NK-92 treated with Interleukin-12 subunit alpha and Interleukin-12 subunit beta, amount 100 ng/mL, for 24 hours (cell line): ENCODE measurements around the gene VAPA.

Experiments used
- DNase-seq: peaks from one replicate; lab custom pipeline; 2025; lab: John Stamatoyannopoulos, UW

Gene VAPA

GRCh38 chr18:9974279-9974915, 60.6 kb downstream of the VAPA start:
- DNase-seq: no peak

DNA sequence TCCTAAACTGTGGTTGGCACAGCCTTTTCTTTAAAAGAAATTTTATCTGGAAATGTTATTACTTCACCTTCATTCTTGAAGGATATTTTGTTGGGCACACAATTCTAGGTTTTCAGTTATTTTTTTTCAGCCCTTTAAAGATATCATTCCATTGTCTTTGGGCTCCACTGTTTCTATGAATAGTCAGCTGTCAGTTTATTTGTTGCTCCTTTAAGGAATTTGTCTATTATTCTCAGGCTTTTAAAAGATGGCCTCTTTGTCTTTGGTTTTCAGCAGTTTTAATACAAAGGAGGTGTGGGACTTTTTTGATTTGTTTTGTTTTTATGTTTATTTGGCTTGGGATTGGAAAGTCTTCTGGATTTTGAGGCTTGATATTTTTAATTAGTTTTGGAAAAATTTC, 61.8 kb downstream of the VAPA start:
- no peak for DNase-seq

- DNase-seq: no peak
These were observed 68.9 kb downstream of the VAPA start for GRCh38 chr18:9982711-9983110.

DNA sequence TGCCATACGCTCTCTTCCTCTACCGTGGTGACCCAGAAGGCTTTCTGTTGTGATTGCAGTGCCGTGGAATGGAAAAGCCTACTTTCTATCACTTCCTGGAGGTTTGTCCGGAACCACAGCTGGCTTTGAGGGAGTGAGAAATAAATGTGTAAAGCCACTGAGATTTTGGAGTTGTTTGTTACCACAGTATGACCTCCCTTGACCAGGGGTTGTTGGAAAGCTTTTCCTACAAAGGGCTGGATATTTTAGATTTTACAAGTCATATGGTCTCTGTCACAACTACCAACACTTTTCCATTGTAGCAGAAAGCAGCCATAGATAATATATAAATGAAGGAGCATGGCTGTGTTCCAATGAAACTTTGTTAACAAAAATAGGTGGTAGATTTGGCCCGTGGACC, 70.3 kb downstream of the VAPA start:
- DNase-seq: no peak

DNA sequence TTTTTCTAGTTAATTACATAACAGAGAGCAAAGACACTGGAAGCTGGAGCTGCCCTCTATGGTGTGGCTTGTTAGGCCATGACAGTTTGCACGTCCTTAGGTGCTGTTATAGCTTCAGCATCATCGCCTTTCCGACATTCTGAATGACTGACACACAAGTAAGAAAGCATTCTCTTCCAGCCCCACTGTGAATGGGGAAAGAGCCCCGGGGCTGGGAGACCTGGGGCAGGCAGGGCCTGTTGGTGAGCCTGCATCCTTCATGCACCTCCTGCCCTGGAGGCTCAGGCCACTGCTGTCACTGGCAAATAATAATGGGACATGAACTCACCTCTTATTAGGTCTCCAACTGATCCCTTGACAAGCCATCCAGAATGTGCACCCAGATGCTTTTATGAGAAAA, 71.8 kb downstream of the VAPA start:
- no peak for DNase-seq

GRCh38 chr18:9986156-9986930, 72.5 kb downstream of the VAPA start:
- no peak for DNase-seq

DNA sequence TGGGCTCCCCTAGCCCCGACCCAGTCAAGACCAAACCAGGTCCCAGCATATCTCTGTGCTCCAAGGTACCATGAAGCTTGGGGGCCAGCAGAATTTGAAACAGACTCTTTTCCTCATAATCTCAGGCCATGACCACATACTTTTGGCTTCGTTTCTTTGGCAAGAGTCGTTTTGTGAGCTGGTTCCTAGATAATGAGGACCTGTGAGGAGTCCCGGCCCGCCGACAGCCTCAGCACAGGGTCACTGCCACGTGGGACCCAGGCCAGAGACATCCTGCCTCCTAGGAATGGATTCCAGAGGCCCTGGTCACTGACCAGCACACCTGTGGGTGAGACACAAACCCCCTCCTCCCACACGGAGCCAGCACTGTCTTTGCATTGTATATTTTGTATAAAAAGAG, 73.5 kb downstream of the VAPA start:
- no peak for DNase-seq

DNA sequence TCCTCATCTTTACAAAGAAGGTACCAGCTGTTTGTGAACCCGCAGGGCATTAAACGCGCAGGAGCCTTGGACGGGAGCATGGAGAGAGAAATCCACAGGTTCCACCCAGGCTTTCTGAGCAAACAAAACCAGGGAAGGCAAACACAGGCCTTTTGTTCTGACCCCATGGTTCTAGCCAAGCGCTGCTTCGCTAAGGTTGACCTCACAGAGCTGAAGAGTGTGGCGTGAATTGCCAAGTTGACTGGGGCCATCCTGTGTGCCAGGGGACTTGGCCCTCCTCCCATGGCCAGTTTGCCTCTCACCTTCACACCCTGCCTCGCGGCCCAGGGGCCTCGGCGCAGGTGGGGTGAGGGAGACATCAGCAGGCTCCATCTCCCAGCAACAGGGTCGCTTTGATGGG, 74.1 kb downstream of the VAPA start:
- no peak for DNase-seq

DNA sequence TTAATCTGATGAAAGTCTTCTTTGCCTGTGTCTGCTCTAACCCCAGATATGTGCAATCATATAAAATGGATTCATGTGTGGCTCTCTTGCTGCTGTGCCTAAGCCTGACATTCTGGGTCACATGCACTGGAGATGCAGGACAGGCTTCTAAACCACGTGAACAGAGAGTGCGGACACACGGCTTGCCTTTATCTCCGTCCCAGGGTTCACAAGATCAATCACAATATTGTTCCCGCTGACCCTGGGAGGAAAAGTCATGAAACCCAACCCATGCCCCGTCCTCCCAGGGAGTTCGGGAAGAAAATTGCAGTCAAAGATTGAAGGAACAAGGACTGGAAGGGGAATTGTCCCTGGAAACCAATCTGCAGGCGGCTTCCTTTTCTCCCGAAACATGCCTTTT, 74.8 kb downstream of the VAPA start:
- no peak for DNase-seq

DNA sequence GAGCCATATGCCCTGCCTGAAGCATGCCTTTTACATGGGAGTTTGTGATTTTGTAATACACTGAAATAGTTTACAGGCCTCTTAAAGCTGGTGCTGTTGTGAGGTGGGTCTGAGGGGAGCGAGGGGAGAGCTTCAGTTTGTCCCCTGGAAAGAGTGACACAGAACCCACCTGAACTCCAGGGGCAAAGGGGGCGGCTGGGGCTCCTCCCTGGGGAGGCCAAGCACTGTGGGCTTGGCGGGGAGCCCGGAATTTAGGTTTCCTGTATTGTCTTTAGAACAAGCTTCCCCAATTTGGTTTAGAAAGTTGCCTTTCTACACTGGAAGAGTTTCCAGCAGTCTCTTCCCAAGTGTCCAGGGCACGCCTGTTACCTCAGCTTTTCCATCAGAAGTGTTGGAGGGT, 75.7 kb downstream of the VAPA start:
- DNase-seq: no peak

DNA sequence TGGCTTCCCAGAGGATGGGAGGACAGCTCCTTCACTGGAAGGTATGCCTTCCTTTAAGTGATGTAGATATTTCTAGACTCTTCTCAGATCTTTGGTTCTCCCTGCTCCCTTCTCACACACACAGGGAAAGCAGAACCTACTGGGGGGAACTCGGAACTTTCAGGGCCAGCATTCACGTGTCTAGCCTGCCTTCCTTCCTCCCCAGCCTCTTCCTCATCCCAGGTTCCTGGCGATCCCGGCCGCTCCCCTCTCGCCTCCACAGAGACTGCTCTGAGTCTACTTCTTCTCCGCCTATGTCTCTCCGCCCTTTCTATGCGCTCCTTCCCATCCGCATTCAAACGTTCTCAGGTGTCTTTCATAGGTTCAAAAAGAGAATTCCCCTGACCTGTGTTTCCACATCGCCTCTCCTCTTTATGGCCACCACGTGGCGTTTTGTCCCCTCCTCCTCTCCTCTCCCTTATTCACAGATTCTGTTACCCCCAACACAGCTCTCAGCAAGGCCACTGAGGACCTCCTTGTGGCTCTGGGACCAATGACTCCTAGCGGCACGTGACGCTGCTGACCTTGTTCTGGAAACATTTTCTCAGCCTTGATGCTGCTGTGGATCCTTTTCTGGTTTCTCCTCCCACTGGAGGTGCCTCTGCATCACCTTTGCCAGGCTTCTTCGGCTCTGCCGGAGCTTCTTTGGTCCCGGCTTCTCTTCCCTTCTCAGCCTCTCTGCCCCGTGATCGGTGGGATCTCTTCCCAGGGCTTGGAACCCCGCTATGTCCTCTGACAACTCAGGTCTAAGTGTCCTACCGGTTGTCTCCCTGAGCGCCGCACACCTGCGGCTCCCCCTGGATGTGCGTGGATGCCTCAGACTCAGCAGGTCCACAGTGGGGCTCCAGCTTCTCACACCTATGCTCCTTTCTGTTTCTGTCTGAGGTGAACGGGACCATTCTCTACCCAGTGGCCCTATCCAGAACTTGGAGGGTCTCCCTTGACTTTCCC, 77.5 kb downstream of the VAPA start:
- DNase-seq: no peak

- no peak for DNase-seq
These were observed 78.6 kb downstream of the VAPA start for GRCh38 chr18:9992300-9992972.

- no peak for DNase-seq
These were observed 79.2 kb downstream of the VAPA start for GRCh38 chr18:9992973-9993520.

DNA sequence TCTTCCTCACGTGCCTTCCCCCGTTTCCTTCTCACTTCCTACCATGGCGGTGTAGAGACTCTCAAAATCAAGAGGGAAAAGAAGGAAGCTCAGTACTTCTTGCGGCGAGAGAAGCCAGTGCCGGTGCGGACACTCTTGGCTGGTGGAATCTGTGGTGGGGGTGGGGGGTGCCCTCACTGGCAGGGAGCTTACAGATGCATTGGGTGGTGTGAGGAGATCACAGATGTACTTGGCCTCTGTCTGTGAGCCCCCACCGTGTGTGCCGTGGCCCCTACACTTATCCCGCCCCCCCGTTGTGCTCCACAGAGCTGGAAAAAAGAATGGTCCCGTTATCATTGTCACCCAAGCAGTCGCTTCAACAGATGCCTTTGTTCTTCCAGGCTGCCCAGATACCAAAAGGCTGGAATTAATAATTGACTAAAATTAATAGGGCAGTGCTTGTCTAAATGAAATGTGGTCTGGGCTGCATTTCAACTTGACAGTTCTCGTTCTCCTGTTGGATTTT, 79.8 kb downstream of the VAPA start:
- DNase-seq: no peak

- no peak for DNase-seq
These were observed 80.3 kb downstream of the VAPA start for GRCh38 chr18:9994026-9994570.

DNA sequence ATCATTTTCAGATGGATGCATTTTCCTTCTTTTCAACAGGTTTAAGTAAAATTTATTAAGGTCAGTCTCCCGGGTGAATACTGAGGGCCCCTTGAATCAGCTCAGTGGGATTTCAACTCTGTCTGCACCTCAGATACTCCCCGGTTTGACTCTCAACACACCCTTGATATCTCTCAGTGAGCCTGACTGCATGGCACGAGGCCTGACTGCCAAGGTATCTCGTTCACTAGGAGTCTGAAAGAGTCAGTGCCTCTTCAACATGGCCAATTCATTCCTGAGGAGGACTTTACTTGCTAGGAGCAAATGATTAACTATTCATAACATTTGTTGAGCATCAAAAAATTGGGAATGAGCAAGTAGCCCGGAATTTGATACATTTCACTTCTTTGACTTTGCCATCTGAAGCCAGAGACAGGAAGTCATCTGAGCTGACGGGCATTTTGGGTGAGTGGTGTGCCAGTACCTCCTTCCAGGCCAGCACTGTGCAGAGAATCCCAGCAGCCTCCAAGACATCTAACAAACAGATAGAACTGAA, 81.0 kb downstream of the VAPA start:
- DNase-seq: no peak

DNA sequence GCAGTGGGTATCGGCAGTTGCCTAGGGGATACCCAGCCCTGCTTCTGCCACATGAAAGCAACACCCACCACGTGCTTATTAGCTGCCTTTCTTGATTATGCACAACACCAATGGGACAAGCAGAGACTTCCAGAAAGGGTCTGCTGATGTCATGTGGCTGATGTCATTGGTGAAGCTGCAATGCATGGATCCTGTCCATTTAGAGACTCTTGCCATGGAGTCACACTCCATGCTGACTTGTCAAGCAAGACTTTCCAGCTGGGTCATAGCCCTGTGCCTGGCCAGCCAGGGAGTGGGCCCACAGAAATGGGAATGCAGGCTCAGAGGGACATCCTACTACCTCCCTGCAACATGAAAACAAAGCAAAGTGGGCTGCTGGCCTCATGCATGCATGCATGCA, 81.8 kb downstream of the VAPA start:
- DNase-seq: no peak

DNA sequence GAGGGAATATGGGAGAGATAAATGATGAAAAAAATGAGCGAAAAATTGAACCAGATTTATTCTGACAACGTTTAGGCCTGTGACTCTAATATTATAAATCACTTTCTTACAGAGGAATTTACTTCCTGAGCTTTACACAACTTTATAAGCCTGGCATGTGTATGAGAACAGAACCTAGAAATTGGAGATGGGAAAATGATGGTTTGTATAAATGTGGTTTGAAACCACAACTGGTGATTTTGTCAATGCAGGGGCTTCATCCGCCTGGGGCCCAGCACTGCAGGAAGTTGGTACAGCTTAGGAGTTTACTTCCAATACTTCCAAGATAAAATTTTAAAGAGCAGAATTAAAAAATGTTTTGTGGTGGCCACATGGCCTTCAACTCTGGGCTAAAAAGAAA, 82.3 kb downstream of the VAPA start:
- no peak for DNase-seq

GRCh38 chr18:9997711-9998110, 83.9 kb downstream of the VAPA start:
- no peak for DNase-seq

GRCh38 chr18:9998330-9998729, 84.5 kb downstream of the VAPA start:
- DNase-seq: no peak

DNA sequence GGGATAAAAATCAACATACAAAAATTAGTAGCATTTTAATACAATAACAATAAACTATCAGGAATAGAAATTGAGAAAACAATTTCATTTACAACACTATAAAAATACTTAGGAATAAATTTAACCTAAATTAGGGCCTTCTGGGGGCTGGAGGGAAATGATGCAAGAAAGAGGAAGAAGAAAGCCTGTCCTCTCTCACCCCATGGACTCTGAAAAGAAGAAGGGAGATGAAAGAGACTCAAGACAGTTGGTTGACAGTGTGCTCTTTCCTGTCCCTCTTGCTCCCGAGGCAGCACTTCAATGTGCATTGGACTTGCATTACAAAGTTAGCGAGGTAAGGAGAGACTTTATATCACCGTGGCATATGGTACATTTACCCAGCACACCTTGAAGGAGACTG, 88.5 kb downstream of the VAPA start:
- no peak for DNase-seq
